ENCODE data around the gene UST. TPM values are rescaled to one million over a fixed set of nuclear protein-coding genes. Genes with fewer than 3 reads are reported as not detected.
A peak's percentile ranks its signal among the peaks of the same experiment; 100 is the strongest.

UST gene
- total RNA-seq, 1 donor from 2014 or later, result 5.5 TPM

- TF ChIP-seq, protein P1, sequence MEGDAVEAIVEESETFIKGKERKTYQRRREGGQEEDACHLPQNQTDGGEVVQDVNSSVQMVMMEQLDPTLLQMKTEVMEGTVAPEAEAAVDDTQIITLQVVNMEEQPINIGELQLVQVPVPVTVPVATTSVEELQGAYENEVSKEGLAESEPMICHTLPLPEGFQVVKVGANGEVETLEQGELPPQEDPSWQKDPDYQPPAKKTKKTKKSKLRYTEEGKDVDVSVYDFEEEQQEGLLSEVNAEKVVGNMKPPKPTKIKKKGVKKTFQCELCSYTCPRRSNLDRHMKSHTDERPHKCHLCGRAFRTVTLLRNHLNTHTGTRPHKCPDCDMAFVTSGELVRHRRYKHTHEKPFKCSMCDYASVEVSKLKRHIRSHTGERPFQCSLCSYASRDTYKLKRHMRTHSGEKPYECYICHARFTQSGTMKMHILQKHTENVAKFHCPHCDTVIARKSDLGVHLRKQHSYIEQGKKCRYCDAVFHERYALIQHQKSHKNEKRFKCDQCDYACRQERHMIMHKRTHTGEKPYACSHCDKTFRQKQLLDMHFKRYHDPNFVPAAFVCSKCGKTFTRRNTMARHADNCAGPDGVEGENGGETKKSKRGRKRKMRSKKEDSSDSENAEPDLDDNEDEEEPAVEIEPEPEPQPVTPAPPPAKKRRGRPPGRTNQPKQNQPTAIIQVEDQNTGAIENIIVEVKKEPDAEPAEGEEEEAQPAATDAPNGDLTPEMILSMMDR (conservative IDR thresholded peaks at IDR 0.05), result no peak
- H3K36me3 Mint-ChIP-seq (ENCODE audit: low read depth), result no peaks in the 10 kb centered on the region
- H3K27me3 Mint-ChIP-seq (ENCODE audit: low read depth), result peaks cover 39% of the 10 kb centered on the region
- H3K27ac Mint-ChIP-seq (ENCODE audit: unreplicated experiment), result no peak overlapping the region
- H3K4me3 Mint-ChIP-seq, result peak overlapping the region; percentile 97
- DNase-seq (ENCODE audit: low read depth, low spot score), result no peak
- H3K9me3 Mint-ChIP-seq, result no peaks in the 10 kb centered on the region
- peaks cover 22% of the 10 kb centered on the region for H3K4me1 Mint-ChIP-seq
These were observed 904 bp upstream of the UST start for GRCh38 chr6:148745926-148746325.

- H3K4me1 Mint-ChIP-seq, result peaks cover 22% of the 10 kb centered on the region
- H3K9me3 Mint-ChIP-seq, result no peaks in the 10 kb centered on the region
- TF ChIP-seq, protein P1 (conservative IDR thresholded peaks at IDR 0.05), result no peak
- no peaks in the 10 kb centered on the region for H3K36me3 Mint-ChIP-seq (ENCODE audit: low read depth)
- H3K27ac Mint-ChIP-seq (ENCODE audit: unreplicated experiment), result no peak overlapping the region
- DNase-seq (ENCODE audit: low read depth, low spot score), result no peak
- peak overlapping the region; percentile 90 for H3K4me3 Mint-ChIP-seq
- H3K27me3 Mint-ChIP-seq (ENCODE audit: low read depth), result peaks cover 39% of the 10 kb centered on the region
These were observed 278 bp downstream of the UST start for GRCh38 chr6:148747145-148747470.

DNA sequence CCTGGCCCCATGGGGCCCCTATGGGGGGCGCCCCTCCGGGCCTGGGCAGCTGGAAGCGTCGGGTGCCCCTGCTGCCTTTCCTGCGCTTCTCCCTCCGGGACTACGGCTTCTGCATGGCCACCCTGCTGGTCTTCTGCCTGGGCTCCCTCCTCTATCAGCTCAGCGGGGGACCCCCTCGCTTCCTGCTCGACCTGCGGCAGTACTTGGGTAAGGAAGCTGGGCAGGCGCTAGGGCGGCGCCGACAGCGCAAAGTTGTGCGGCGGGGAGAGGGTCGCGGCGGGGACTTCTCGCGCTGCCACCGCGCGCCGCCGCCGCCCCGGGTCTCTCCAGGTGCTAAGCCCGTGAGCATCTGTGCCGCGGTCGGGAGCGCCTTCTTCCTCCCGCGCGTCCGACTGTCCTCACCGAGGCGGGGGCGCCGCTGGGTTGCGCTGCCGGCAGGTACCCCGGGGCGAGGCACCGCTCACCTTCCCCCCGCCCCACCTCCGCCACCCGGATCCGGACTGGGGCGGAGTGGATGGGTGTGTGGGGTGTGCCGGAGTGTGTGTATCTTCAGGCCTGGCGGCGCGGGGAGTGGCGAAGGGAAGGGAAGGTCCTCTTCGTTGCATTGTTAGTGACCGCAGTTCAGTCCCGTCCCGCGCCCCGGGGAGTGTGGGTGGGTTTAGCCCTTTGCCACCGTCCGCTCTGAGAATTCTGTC is 788 bp downstream of the UST start:
- DNase-seq (ENCODE audit: low read depth, low spot score), result peak; percentile 47
- Mint-ChIP-seq H3K27me3 (ENCODE audit: low read depth) (peaks cover 39% of the 10 kb centered on the region), H3K36me3 (ENCODE audit: low read depth) (no peaks in the 10 kb centered on the region), H3K27ac (ENCODE audit: unreplicated experiment) (no peak overlapping the region), H3K9me3 (no peaks in the 10 kb centered on the region), H3K4me3 (peak overlapping the region; percentile 90), H3K4me1 (peaks cover 22% of the 10 kb centered on the region)
- TF ChIP-seq, protein P1 (conservative IDR thresholded peaks at IDR 0.05), result peak; percentile 22

DNA sequence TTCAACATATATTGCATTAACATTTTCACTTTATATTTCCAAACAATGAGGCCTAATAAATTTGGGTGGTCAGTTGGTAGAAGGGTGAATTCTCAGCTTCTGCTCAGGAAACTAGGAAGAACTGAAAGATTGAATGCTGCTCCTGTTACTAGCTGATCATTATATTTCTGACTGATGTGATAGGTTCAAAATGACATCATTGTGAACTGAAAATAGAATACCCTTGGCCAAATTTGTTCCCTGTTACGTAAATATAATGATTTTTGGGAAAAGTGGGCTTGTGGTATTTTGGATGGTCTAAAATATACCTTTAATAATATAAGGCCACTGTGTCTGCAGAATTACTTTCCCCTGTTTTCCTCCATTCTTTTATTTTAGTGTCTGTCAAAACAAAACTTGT is 2.8 kb downstream of the UST start:
- Mint-ChIP-seq H3K4me1 (peaks cover 18% of the 10 kb centered on the region), H3K36me3 (ENCODE audit: low read depth) (no peaks in the 10 kb centered on the region), H3K27ac (ENCODE audit: unreplicated experiment) (no peak overlapping the region), H3K27me3 (ENCODE audit: low read depth) (peaks cover 34% of the 10 kb centered on the region), H3K4me3 (peak overlapping the region; percentile 90), H3K9me3 (no peaks in the 10 kb centered on the region)
- TF ChIP-seq, protein P1 (conservative IDR thresholded peaks at IDR 0.05), result no peak
- DNase-seq (ENCODE audit: low read depth, low spot score), result no peak

GRCh38 chr6:148750838-148751792 is 4.3 kb downstream of the UST start:
- no peak for DNase-seq (ENCODE audit: low read depth, low spot score)
- Mint-ChIP-seq H3K27me3 (ENCODE audit: low read depth) (peaks cover 26% of the 10 kb centered on the region), H3K4me3 (peak overlapping the region; percentile 42), H3K36me3 (ENCODE audit: low read depth) (no peaks in the 10 kb centered on the region), H3K4me1 (peaks cover 14% of the 10 kb centered on the region), H3K9me3 (no peaks in the 10 kb centered on the region), H3K27ac (ENCODE audit: unreplicated experiment) (no peak overlapping the region)
- TF ChIP-seq, protein P1 (conservative IDR thresholded peaks at IDR 0.05), result no peak
